Colonic mucosa (tissue), 4 donors: ENCODE results near the gene SNPH. TPM values are rescaled to one million over a fixed set of nuclear protein-coding genes. Genes with fewer than 3 reads are reported as not detected.

Experiments
- DNase-seq: peaks from one replicate; pipeline ENCODE4 v3.0.0-alpha.2; 2020
- H3K27ac ChIP-seq: fragments of 200-600 bp; one replicate; pipeline ENCODE4 v1.8.0; 2021
- H3K27me3 ChIP-seq: fragments of 200-600 bp; one replicate; pipeline ENCODE4 v1.8.0; 2021
- H3K36me3 ChIP-seq: fragments of 200-600 bp; one replicate; pipeline ENCODE4 v1.8.0; 2021
- H3K4me1 ChIP-seq: fragments of 200-600 bp; one replicate; pipeline ENCODE4 v1.8.0; 2021; ENCODE audit warnings: mild to moderate bottlenecking
- H3K4me3 ChIP-seq: fragments of 200-600 bp; one replicate; pipeline ENCODE4 v1.8.0; 2021
- H3K9ac ChIP-seq, 2 donors: one replicate each; pipeline ENCODE4 v1.7.0; 2013; ENCODE audit warnings: control low read depth in 2 of 2, low read depth in 2 of 2, low read length in 2 of 2
- H3K9me3 ChIP-seq: fragments of 200-600 bp; one replicate; pipeline ENCODE4 v1.8.0; 2021
- CTCF ChIP-seq: fragments of 200-600 bp; IDR thresholded peaks from one replicate; pipeline ENCODE4 v1.8.0; 2022; ENCODE audit warnings: antibody characterized with exemption, mild to moderate bottlenecking
- intact Hi-C: fragments of 100-400 bp; cut with DNase I; formaldehyde crosslinking; loops from one replicate; pipeline ENCODE4 v1.14.1; 2022
- total RNA-seq, 2 donors: library from RNA; stranded (reverse); fragmentation: NEBNext Ultra II Directional in 1 of 2; extraction: Animal tissue kit (Norgen Biotek cat#: 25700) in 1 of 2; gene quantifications; one replicate each; pipeline ENCODE4 v1.2.1, GENCODE V29; 2021
- donor health status: healthy.
- donor health status: DM: no; HTN: no; CAD: no.
- donor health status: DM: no; HTN: no; CAD: no.

SNPH gene
- total RNA-seq, 2 donors from 2014 or later, result 1.9 to 2.4 TPM

- Histone ChIP-seq H3K4me1 (no peaks in the 10 kb centered on the region), H3K27me3 (no peaks in the 10 kb centered on the region), H3K27ac (no peak overlapping the region), H3K36me3 (no peaks in the 10 kb centered on the region), H3K4me3 (no peak overlapping the region), H3K9ac (no peak overlapping the region), H3K9me3 (no peaks in the 10 kb centered on the region)
- TF ChIP-seq CTCF, result no peak
- DNase-seq, result no peak
- intact Hi-C loops, result no loop called here
These were observed 20.4 kb downstream of the SNPH start for GRCh38 chr20:1286267-1287024.

GRCh38 chr20:1287306-1287705 lies 21.2 kb downstream of the SNPH start:
- Histone ChIP-seq H3K9ac (no peak overlapping the region), H3K36me3 (no peaks in the 10 kb centered on the region), H3K9me3 (no peaks in the 10 kb centered on the region), H3K27me3 (no peaks in the 10 kb centered on the region), H3K4me3 (no peak overlapping the region), H3K4me1 (no peaks in the 10 kb centered on the region), H3K27ac (no peak overlapping the region)
- intact Hi-C loops, result no loop called here
- DNase-seq, result no peak
- no peak for TF ChIP-seq CTCF

- intact Hi-C loops, result no loop called here
- TF ChIP-seq CTCF, result no peak
- H3K27ac ChIP-seq, result no peak overlapping the region
- no peaks in the 10 kb centered on the region for H3K9me3 ChIP-seq
- DNase-seq, result no peak
- H3K9ac ChIP-seq, result no peak overlapping the region
- H3K4me3 ChIP-seq, result no peak overlapping the region
- H3K4me1 ChIP-seq, result no peaks in the 10 kb centered on the region
- H3K36me3 ChIP-seq, result no peaks in the 10 kb centered on the region
- no peaks in the 10 kb centered on the region for H3K27me3 ChIP-seq
These were observed 21.9 kb downstream of the SNPH start for GRCh38 chr20:1287787-1288569.

GRCh38 chr20:1291191-1291741 lies 25.2 kb downstream of the SNPH start:
- no peak for TF ChIP-seq CTCF
- Histone ChIP-seq H3K27ac (no peak overlapping the region), H3K9ac (no peak overlapping the region), H3K27me3 (no peaks in the 10 kb centered on the region), H3K36me3 (no peaks in the 10 kb centered on the region), H3K4me1 (no peaks in the 10 kb centered on the region), H3K4me3 (no peak overlapping the region), H3K9me3 (no peaks in the 10 kb centered on the region)
- DNase-seq, result no peak
- intact Hi-C loops, result no loop called here

- intact Hi-C loops, result no loop called here
- no peaks in the 10 kb centered on the region for H3K9me3 ChIP-seq
- DNase-seq, result no peak
- no peak overlapping the region for H3K27ac ChIP-seq
- no peak for TF ChIP-seq CTCF
- no peaks in the 10 kb centered on the region for H3K4me1 ChIP-seq
- no peaks in the 10 kb centered on the region for H3K27me3 ChIP-seq
- no peaks in the 10 kb centered on the region for H3K36me3 ChIP-seq
- no peak overlapping the region for H3K4me3 ChIP-seq
- no peak overlapping the region for H3K9ac ChIP-seq
These were observed 26.5 kb downstream of the SNPH start for GRCh38 chr20:1292620-1293019.
